Measurements from ENCODE around the gene LRRTM4. TPM values are rescaled to one million over a fixed set of nuclear protein-coding genes. Genes with fewer than 3 reads are reported as not detected.

Gene LRRTM4
- total RNA-seq, 1 donor from 2014 or later: 1.8 TPM

DNA sequence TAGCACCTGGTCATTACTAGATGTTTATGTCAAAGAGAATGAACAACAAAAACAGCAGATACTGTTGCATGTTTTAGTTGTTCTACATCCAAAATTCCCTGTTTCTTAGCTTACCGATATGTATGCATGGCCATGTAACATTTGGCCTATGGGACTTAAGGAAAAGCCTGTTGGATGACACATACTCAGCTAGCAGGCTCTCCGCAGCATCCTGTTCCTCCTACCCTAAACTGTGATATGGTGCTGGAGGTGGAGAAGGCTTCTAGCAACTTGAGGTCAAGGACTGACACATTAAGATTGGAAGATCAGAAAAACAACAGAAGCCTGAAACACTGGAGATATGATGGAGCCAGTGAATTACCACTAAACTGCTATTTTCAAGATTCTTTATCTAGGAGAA, 537.8 kb downstream of the LRRTM4 start:
- H3K9me3 Mint-ChIP-seq (ENCODE audit: unreplicated experiment): no peaks in the 10 kb centered on the region
- no peak overlapping the region for H3K4me3 Mint-ChIP-seq (ENCODE audit: unreplicated experiment)
- DNase-seq (ENCODE audit: low spot score): no peak
- TF ChIP-seq, protein P1, sequence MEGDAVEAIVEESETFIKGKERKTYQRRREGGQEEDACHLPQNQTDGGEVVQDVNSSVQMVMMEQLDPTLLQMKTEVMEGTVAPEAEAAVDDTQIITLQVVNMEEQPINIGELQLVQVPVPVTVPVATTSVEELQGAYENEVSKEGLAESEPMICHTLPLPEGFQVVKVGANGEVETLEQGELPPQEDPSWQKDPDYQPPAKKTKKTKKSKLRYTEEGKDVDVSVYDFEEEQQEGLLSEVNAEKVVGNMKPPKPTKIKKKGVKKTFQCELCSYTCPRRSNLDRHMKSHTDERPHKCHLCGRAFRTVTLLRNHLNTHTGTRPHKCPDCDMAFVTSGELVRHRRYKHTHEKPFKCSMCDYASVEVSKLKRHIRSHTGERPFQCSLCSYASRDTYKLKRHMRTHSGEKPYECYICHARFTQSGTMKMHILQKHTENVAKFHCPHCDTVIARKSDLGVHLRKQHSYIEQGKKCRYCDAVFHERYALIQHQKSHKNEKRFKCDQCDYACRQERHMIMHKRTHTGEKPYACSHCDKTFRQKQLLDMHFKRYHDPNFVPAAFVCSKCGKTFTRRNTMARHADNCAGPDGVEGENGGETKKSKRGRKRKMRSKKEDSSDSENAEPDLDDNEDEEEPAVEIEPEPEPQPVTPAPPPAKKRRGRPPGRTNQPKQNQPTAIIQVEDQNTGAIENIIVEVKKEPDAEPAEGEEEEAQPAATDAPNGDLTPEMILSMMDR (IDR thresholded peaks at IDR 0.05; ENCODE audit: unreplicated experiment): no peak
- no peak overlapping the region for H3K27ac Mint-ChIP-seq (ENCODE audit: unreplicated experiment)
- H3K27me3 Mint-ChIP-seq (ENCODE audit: unreplicated experiment): no peaks in the 10 kb centered on the region
- no peaks in the 10 kb centered on the region for H3K36me3 Mint-ChIP-seq (ENCODE audit: low read depth, unreplicated experiment)
- H3K4me1 Mint-ChIP-seq (ENCODE audit: unreplicated experiment): peaks cover 4% of the 10 kb centered on the region

DNA sequence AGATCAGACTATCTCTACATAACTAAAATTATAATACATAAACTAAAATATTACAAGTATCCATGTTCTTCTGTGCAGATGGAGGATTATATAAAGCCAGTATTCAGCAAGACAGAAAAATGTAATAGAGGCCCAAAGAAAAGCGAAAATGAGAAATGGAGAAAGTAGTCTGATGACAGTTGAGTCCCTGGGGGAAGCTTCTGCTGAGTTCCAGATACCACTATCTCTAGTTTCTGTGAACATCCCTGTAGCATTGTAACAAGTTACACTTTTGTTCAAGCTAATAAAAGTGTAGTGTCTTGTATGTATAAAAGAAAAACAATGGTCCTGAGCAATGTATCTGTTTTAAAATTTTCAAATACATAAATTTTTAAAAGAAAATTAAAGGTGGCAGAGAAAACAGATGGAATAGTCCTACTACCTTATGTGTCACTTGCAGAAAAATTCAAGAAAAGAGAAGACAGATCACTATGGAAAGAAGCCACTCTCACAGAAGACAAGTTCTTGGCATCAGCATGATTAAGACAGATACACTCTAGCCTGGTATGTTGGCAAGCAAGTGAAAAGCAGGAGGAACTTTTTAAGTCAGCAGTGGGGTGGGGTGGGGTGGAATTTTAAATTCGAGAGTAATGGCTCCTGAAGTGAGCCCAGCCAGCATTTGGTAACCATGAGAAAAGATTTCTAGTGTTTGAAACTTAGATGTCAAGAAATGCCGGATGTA, 541.9 kb downstream of the LRRTM4 start:
- no peaks in the 10 kb centered on the region for H3K36me3 Mint-ChIP-seq (ENCODE audit: low read depth, unreplicated experiment)
- no peak overlapping the region for H3K4me3 Mint-ChIP-seq (ENCODE audit: unreplicated experiment)
- H3K27ac Mint-ChIP-seq (ENCODE audit: unreplicated experiment): no peak overlapping the region
- H3K27me3 Mint-ChIP-seq (ENCODE audit: unreplicated experiment): no peaks in the 10 kb centered on the region
- DNase-seq (ENCODE audit: low spot score): no peak
- TF ChIP-seq, protein P1 (IDR thresholded peaks at IDR 0.05; ENCODE audit: unreplicated experiment): no peak
- peaks cover 4% of the 10 kb centered on the region for H3K4me1 Mint-ChIP-seq (ENCODE audit: unreplicated experiment)
- H3K9me3 Mint-ChIP-seq (ENCODE audit: unreplicated experiment): no peaks in the 10 kb centered on the region

DNA sequence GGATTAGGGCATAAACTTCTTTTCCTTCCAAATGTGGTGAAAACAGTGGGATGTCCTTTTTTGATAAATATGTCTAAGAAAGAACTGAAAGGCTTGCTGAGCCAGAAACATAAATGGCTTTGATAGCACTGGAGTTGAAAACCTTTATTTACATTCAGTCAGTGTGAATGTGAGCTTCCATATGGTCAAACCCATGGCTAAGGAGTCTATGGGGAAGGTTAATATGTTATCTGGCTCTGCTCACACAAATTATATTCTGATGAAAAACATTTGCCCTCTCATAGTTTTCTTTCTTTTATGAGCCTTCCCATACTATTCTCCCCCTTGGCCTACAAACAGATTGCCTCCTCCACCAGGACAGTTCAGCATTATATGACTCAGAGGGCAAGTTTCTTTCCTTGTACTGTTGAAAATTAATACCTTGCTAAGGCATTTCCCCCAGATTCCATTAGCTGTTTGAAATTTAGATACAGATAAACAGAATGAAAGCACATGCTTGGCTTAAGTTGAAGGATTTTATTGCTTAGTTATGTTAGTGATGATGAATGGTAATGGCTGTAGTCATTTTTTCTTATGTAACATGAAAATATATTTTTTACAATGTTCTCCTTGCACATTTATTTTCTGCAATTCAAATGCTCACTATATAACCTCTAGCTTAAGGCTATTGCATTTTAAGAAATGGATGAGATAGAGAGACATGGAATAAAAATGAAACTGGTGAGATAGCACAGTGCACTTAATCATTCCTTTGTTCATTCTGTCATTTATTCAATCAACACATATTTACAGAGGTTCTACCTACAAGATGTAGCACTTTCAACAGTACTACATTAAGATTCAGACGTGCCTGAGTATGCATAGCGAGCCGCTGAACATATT, 544.1 kb downstream of the LRRTM4 start:
- DNase-seq (ENCODE audit: low spot score): no peak
- H3K4me1 Mint-ChIP-seq (ENCODE audit: unreplicated experiment): no peaks in the 10 kb centered on the region
- H3K27me3 Mint-ChIP-seq (ENCODE audit: unreplicated experiment): no peaks in the 10 kb centered on the region
- no peaks in the 10 kb centered on the region for H3K9me3 Mint-ChIP-seq (ENCODE audit: unreplicated experiment)
- no peak overlapping the region for H3K4me3 Mint-ChIP-seq (ENCODE audit: unreplicated experiment)
- H3K27ac Mint-ChIP-seq (ENCODE audit: unreplicated experiment): no peak overlapping the region
- H3K36me3 Mint-ChIP-seq (ENCODE audit: low read depth, unreplicated experiment): no peaks in the 10 kb centered on the region
- TF ChIP-seq, protein P1 (IDR thresholded peaks at IDR 0.05; ENCODE audit: unreplicated experiment): no peak

DNA sequence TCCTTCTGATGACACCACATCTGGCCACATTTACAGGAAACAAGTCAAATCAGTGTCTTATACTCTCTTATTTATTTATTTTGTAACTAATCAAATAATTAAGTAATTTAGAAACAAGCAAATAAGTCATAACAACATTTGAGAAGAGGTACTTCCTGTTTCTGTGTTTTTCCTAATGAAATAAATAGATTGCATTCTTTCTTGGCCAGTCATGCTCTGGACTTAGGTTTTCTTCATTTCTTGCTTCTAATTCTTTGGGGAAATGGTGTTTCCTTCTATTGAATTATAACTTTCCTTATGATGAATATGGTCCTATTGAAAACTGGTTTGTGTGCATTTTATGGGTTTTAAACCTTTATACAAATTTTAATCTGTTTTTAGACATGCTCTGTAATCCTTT, 546.4 kb downstream of the LRRTM4 start:
- H3K4me3 Mint-ChIP-seq (ENCODE audit: unreplicated experiment): no peak overlapping the region
- TF ChIP-seq, protein P1 (IDR thresholded peaks at IDR 0.05; ENCODE audit: unreplicated experiment): no peak
- H3K27me3 Mint-ChIP-seq (ENCODE audit: unreplicated experiment): no peaks in the 10 kb centered on the region
- H3K36me3 Mint-ChIP-seq (ENCODE audit: low read depth, unreplicated experiment): no peaks in the 10 kb centered on the region
- no peaks in the 10 kb centered on the region for H3K9me3 Mint-ChIP-seq (ENCODE audit: unreplicated experiment)
- no peak overlapping the region for H3K27ac Mint-ChIP-seq (ENCODE audit: unreplicated experiment)
- no peak for DNase-seq (ENCODE audit: low spot score)
- no peaks in the 10 kb centered on the region for H3K4me1 Mint-ChIP-seq (ENCODE audit: unreplicated experiment)

DNA sequence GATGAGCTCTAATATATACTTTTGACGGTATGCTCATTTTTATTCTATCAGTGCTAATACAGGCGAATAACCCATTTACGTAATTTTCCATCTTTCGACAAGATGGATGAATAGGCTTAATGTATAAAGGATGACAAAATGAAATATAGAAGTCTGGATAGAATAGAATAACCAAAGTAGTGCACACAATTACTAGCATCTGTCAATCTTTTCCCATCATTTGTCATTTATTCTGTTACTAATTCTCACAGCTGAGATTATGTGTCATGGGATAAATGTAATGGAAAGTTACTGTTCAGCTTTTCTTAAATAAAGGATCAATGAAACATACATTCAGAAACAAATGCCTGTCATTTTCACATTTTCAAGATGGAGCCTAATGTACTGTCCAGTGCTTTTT, 548.6 kb downstream of the LRRTM4 start:
- H3K36me3 Mint-ChIP-seq (ENCODE audit: low read depth, unreplicated experiment): no peaks in the 10 kb centered on the region
- no peaks in the 10 kb centered on the region for H3K9me3 Mint-ChIP-seq (ENCODE audit: unreplicated experiment)
- H3K27me3 Mint-ChIP-seq (ENCODE audit: unreplicated experiment): no peaks in the 10 kb centered on the region
- no peak overlapping the region for H3K4me3 Mint-ChIP-seq (ENCODE audit: unreplicated experiment)
- TF ChIP-seq, protein P1 (IDR thresholded peaks at IDR 0.05; ENCODE audit: unreplicated experiment): no peak
- H3K4me1 Mint-ChIP-seq (ENCODE audit: unreplicated experiment): no peaks in the 10 kb centered on the region
- H3K27ac Mint-ChIP-seq (ENCODE audit: unreplicated experiment): no peak overlapping the region
- DNase-seq (ENCODE audit: low spot score): no peak
